ENCODE results near the gene HSBP1. TPM values are rescaled to one million over a fixed set of nuclear protein-coding genes. Genes with fewer than 3 reads are reported as not detected.

Gene HSBP1
- total and polyA plus RNA-seq, 9 of the 15 experiments (the other 6 are each of a cell fraction or from before 2014, with no cell fraction given), result 84.9 to 677 (median 204) TPM

DNA sequence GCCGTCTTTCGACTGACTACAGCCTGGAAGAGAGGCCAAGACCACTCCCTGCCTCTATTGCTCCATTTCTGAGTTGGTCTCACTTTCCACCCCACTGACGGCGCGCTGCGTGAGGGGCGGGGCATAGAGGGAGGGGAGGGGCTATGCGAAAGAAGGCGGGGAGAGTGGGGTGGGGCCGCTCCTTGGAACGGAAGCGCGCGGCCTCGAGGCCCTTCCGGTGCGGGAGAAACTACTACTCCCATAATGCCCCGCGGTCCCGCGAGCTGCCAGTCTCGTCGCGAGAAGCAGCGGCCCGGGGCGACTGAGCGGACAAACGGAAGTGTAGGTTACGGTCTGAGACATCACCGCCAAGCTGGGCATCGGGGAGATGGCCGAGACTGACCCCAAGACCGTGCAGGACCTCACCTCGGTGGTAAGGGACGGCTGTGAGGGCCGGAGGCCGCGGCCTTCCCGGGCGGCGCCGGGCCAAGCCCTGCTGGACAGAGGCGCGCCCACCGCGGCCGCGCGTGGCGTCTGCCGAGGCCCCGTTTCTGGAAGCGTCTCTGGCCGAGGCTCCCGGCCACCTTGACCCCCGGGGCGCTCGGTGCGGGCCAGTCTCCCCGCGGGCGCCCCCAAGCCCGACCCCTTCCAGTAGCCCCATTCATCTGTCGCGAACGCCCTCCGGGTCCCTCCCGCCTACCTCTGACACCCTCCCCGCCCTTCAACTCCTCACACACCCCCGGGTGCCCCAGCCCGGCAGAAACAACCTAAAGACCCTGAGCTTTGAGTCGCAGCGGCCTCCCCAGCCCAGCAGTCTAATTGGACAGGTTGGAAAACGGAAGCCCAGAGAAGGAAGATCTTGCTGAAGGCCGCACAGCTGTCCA, at the start of gene HSBP1 (continued):
- peak; percentile 58 for TF ChIP-seq TBP (optimal IDR thresholded peaks at IDR 0.05; ENCODE audit: low read depth, low read length)
- peak in 1 of 3 experiments; percentile 52 for TF ChIP-seq YY1 (IDR thresholded peaks at IDR 0.05; ENCODE audit: borderline replicate concordance in 1 of 3, control insufficient read depth in 1 of 3, extremely low read depth in 1 of 3, insufficient read depth in 3 of 3, insufficient read length in 1 of 3, insufficient replicate concordance in 2 of 3, low read depth in 1 of 3, low read length in 2 of 3)
- TF ChIP-seq, protein P1, sequence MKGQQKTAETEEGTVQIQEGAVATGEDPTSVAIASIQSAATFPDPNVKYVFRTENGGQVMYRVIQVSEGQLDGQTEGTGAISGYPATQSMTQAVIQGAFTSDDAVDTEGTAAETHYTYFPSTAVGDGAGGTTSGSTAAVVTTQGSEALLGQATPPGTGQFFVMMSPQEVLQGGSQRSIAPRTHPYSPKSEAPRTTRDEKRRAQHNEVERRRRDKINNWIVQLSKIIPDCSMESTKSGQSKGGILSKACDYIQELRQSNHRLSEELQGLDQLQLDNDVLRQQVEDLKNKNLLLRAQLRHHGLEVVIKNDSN (CRISPR knock-in tag; IDR thresholded peaks at IDR 0.05), result no peak
- TF ChIP-seq, protein P2, sequence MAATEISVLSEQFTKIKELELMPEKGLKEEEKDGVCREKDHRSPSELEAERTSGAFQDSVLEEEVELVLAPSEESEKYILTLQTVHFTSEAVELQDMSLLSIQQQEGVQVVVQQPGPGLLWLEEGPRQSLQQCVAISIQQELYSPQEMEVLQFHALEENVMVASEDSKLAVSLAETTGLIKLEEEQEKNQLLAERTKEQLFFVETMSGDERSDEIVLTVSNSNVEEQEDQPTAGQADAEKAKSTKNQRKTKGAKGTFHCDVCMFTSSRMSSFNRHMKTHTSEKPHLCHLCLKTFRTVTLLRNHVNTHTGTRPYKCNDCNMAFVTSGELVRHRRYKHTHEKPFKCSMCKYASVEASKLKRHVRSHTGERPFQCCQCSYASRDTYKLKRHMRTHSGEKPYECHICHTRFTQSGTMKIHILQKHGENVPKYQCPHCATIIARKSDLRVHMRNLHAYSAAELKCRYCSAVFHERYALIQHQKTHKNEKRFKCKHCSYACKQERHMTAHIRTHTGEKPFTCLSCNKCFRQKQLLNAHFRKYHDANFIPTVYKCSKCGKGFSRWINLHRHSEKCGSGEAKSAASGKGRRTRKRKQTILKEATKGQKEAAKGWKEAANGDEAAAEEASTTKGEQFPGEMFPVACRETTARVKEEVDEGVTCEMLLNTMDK (IDR thresholded peaks at IDR 0.05; ENCODE audit: borderline replicate concordance, insufficient read depth, low read depth, low read length, poor library complexity, severe bottlenecking), result peak; percentile 23
- TF ChIP-seq, protein P3, sequence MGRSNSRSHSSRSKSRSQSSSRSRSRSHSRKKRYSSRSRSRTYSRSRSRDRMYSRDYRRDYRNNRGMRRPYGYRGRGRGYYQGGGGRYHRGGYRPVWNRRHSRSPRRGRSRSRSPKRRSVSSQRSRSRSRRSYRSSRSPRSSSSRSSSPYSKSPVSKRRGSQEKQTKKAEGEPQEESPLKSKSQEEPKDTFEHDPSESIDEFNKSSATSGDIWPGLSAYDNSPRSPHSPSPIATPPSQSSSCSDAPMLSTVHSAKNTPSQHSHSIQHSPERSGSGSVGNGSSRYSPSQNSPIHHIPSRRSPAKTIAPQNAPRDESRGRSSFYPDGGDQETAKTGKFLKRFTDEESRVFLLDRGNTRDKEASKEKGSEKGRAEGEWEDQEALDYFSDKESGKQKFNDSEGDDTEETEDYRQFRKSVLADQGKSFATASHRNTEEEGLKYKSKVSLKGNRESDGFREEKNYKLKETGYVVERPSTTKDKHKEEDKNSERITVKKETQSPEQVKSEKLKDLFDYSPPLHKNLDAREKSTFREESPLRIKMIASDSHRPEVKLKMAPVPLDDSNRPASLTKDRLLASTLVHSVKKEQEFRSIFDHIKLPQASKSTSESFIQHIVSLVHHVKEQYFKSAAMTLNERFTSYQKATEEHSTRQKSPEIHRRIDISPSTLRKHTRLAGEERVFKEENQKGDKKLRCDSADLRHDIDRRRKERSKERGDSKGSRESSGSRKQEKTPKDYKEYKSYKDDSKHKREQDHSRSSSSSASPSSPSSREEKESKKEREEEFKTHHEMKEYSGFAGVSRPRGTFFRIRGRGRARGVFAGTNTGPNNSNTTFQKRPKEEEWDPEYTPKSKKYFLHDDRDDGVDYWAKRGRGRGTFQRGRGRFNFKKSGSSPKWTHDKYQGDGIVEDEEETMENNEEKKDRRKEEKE (IDR thresholded peaks at IDR 0.05; ENCODE audit: borderline replicate concordance in 1 of 2, control insufficient read depth in 1 of 2, low read depth in 2 of 2, low read length in 1 of 2), result 0 out of 4 replicates have a peak, but pooled peaks of 1 of the 2 experiments have one; percentile 40
- no peak for TF ChIP-seq POU5F1 (IDR thresholded peaks at IDR 0.05; ENCODE audit: borderline replicate concordance, low read depth, low read length, partially characterized antibody)
- TF ChIP-seq, protein P4, sequence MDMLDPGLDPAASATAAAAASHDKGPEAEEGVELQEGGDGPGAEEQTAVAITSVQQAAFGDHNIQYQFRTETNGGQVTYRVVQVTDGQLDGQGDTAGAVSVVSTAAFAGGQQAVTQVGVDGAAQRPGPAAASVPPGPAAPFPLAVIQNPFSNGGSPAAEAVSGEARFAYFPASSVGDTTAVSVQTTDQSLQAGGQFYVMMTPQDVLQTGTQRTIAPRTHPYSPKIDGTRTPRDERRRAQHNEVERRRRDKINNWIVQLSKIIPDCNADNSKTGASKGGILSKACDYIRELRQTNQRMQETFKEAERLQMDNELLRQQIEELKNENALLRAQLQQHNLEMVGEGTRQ (CRISPR knock-in tag; IDR thresholded peaks at IDR 0.05), result no peak
- TF ChIP-seq, protein P5, sequence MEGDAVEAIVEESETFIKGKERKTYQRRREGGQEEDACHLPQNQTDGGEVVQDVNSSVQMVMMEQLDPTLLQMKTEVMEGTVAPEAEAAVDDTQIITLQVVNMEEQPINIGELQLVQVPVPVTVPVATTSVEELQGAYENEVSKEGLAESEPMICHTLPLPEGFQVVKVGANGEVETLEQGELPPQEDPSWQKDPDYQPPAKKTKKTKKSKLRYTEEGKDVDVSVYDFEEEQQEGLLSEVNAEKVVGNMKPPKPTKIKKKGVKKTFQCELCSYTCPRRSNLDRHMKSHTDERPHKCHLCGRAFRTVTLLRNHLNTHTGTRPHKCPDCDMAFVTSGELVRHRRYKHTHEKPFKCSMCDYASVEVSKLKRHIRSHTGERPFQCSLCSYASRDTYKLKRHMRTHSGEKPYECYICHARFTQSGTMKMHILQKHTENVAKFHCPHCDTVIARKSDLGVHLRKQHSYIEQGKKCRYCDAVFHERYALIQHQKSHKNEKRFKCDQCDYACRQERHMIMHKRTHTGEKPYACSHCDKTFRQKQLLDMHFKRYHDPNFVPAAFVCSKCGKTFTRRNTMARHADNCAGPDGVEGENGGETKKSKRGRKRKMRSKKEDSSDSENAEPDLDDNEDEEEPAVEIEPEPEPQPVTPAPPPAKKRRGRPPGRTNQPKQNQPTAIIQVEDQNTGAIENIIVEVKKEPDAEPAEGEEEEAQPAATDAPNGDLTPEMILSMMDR (IDR thresholded peaks at IDR 0.05 in 2 of 3, conservative IDR thresholded peaks at IDR 0.05 in 1 of 3; ENCODE audit: insufficient read depth in 2 of 3, low read depth in 1 of 3, low read length in 3 of 3), result peak in 1 of 3 experiments; percentile 24; a peak in 1 of 6 replicates
- TF ChIP-seq NRF1 (conservative IDR thresholded peaks at IDR 0.05 in 1 of 2, IDR thresholded peaks at IDR 0.05 in 1 of 2), result peak; percentile 63 to 65
- TF ChIP-seq JUND (IDR thresholded peaks at IDR 0.05; ENCODE audit: borderline replicate concordance, low read depth, low read length), result 0 out of 2 replicates have a peak, but pooled peaks have one; percentile 5
- no peak; the same call in 2 of the 3 replicates for TF ChIP-seq JUND (tag; IDR thresholded peaks at IDR 0.05; ENCODE audit: borderline replicate concordance, low read depth, low read length)
- no peak for TF ChIP-seq ZBTB8A (IDR thresholded peaks at IDR 0.05; ENCODE audit: partially characterized antibody)
- TF ChIP-seq ZBTB7A (IDR thresholded peaks at IDR 0.05; ENCODE audit: borderline replicate concordance, control insufficient read depth, low read depth, low read length), result 0 out of 2 replicates have a peak, but pooled peaks have one; percentile 11
- TF ChIP-seq ZNF354B (CRISPR knock-in tag; IDR thresholded peaks at IDR 0.05), result no peak

Data from K562 (cell line).